IMR-90 (cell line): ENCODE measurements around the gene ISM1. TPM values are rescaled to one million over a fixed set of nuclear protein-coding genes. Genes with fewer than 3 reads are reported as not detected.

Experiments used
- ATAC-seq: fragments of 200-7000 bp; cut with Tn5 transposase; 2 replicates; pipeline ENCODE4 v1.9.1; 2020; ENCODE audit warnings: low read depth, mild to moderate bottlenecking, moderate library complexity
- BruUV-seq: library from RNA; stranded (reverse); fragments of 400-500 nt; replicated peaks from 2 replicates; lab custom pipeline; 2021; lab: Mats Ljungman, UMichigan
- CTCF ChIA-PET: fragments of 300-600 bp; formaldehyde crosslinking; extraction: SDS; loops from one replicate; lab custom pipeline; 2021; ENCODE audit warnings: antibody characterized with exemption; lab: Yijun Ruan, JAX
- POLR2A ChIA-PET: fragments of 300-600 bp; sonication (Branson Sonifier 250); formaldehyde crosslinking; loops from one replicate; lab custom pipeline; 2022; ENCODE audit warnings: antibody characterized with exemption; ENCODE audit not compliant: unreplicated experiment; lab: Charles Lee
- DNase-seq: peaks from one replicate; pipeline ENCODE4 v3.0.0; 2013
- H2AFZ ChIP-seq: replicated peaks from 2 replicates; pipeline ENCODE3; 2013; ENCODE audit warnings: low read length, mild to moderate bottlenecking; ENCODE audit not compliant: poor library complexity
- H2AK5ac ChIP-seq: 2 replicates; pipeline ENCODE4 v1.6.1; 2013; ENCODE audit warnings: low read depth, low read length, inconsistent platforms
- H2AK9ac ChIP-seq: replicated peaks from 2 replicates; pipeline ENCODE3; 2013; ENCODE audit warnings: mild to moderate bottlenecking, low read depth, low read length, moderate library complexity; ENCODE audit not compliant: poor library complexity
- H2BK120ac ChIP-seq: 2 replicates; pipeline ENCODE4 v1.6.1; 2013; ENCODE audit warnings: low read depth, low read length, inconsistent platforms
- H2BK15ac ChIP-seq: 3 replicates; pipeline ENCODE4 v1.6.1; 2013; ENCODE audit warnings: low read depth, low read length, inconsistent platforms
- H2BK20ac ChIP-seq: 2 replicates; pipeline ENCODE4 v1.6.1; 2013; ENCODE audit warnings: low read depth, mild to moderate bottlenecking, inconsistent platforms, low read length, moderate library complexity
- H2BK5ac ChIP-seq: 2 replicates; pipeline ENCODE4 v1.6.1; 2013; ENCODE audit warnings: mild to moderate bottlenecking, low read depth, low read length, inconsistent platforms; ENCODE audit not compliant: poor library complexity, severe bottlenecking
- H3K14ac ChIP-seq: replicated peaks from 2 replicates; pipeline ENCODE4 v1.6.1; 2013; ENCODE audit warnings: low read depth, low read length, inconsistent platforms
- H3K18ac ChIP-seq: 2 replicates; pipeline ENCODE4 v1.6.1; 2013; ENCODE audit warnings: low read depth, low read length, control low read depth
- H3K23ac ChIP-seq: 2 replicates; pipeline ENCODE4 v1.6.1; 2013; ENCODE audit warnings: low read depth, low read length, inconsistent platforms
- H3K27ac ChIP-seq: 2 replicates; pipeline ENCODE4 v1.5.1; 2013; ENCODE audit warnings: mild to moderate bottlenecking, control low read depth, low read length; ENCODE audit not compliant: insufficient read depth
- H3K27me3 ChIP-seq: 2 replicates; pipeline ENCODE4 v1.6.1; 2013; ENCODE audit warnings: low read length; ENCODE audit not compliant: control insufficient read depth, insufficient read depth
- H3K36me3 ChIP-seq: 2 replicates; pipeline ENCODE4 v1.6.1; 2013; ENCODE audit warnings: low read length, mixed read lengths; ENCODE audit not compliant: control insufficient read depth, insufficient read depth
- H3K4ac ChIP-seq: 2 replicates; pipeline ENCODE4 v1.6.1; 2013; ENCODE audit warnings: low read depth, low read length, inconsistent platforms
- H3K4me1 ChIP-seq: 2 replicates; pipeline ENCODE4 v1.6.1; 2013; ENCODE audit warnings: low read length, mixed read lengths; ENCODE audit not compliant: control insufficient read depth, insufficient read depth
- H3K4me2 ChIP-seq: 2 replicates; pipeline ENCODE4 v1.6.1; 2013; ENCODE audit warnings: low read depth, mild to moderate bottlenecking, control low read depth, low read length, moderate library complexity
- H3K4me3 ChIP-seq: 2 replicates; pipeline ENCODE4 v1.5.1; 2013; ENCODE audit warnings: low read depth, mild to moderate bottlenecking, control low read depth, low read length, moderate library complexity; ENCODE audit not compliant: insufficient read depth
- H3K56ac ChIP-seq: 2 replicates; pipeline ENCODE4 v1.6.1; 2013; ENCODE audit warnings: low read length, inconsistent platforms; ENCODE audit not compliant: insufficient read depth; ENCODE audit errors: extremely low read depth
- H3K79me1 ChIP-seq, 2 experiments: 2 replicates each; pipeline ENCODE4 v1.6.1; 2013; ENCODE audit warnings: low read length in 2 of 2, inconsistent platforms in 1 of 2, low read depth in 1 of 2
- H3K9ac ChIP-seq: 2 replicates; pipeline ENCODE4 v1.6.1; 2013; ENCODE audit warnings: low read depth, low read length, control low read depth
- H3K9me1 ChIP-seq: 2 replicates; pipeline ENCODE4 v1.6.1; 2013; ENCODE audit warnings: low read length, inconsistent platforms; ENCODE audit not compliant: insufficient read depth
- H3K9me3 ChIP-seq: 2 replicates; pipeline ENCODE4 v1.6.1; 2013; ENCODE audit warnings: low read length; ENCODE audit not compliant: control insufficient read depth, insufficient read depth
- H4K20me1 ChIP-seq: 2 replicates; pipeline ENCODE4 v1.6.1; 2013; ENCODE audit warnings: low read length, inconsistent platforms; ENCODE audit not compliant: insufficient read depth
- H4K5ac ChIP-seq: 2 replicates; pipeline ENCODE4 v1.6.1; 2013; ENCODE audit warnings: mild to moderate bottlenecking, low read depth, low read length, control low read depth
- H4K8ac ChIP-seq, 2 experiments: 2 replicates each; pipeline ENCODE4 v1.6.1; 2013; ENCODE audit warnings: low read depth in 2 of 2, low read length in 2 of 2, control low read depth in 1 of 2, inconsistent platforms in 1 of 2
- H4K91ac ChIP-seq: 2 replicates; pipeline ENCODE4 v1.6.1; 2013; ENCODE audit warnings: low read depth, low read length, inconsistent platforms; ENCODE audit not compliant: insufficient read depth
- NFE2L2 ChIP-seq: fragments of 150-350 bp; IDR thresholded peaks from 2 replicates; pipeline ENCODE4 v1.6.1; 2016; ENCODE audit warnings: low read depth, mild to moderate bottlenecking, low read length
- RFX5 ChIP-seq: IDR thresholded peaks from 2 replicates; pipeline ENCODE4 v1.8.0; 2012; ENCODE audit warnings: low read depth, mild to moderate bottlenecking, low read length, moderate library complexity
- WGBS, 2 experiments: methylation state at CpG; one replicate each; pipeline versions ENCODE4 v1.1.5 to v1.1.7; 2013; ENCODE audit warnings: missing lambda C conversion rate in 2 of 2; ENCODE audit not compliant: insufficient read length in 1 of 2; ENCODE audit errors: extremely low coverage in 2 of 2; 5-methylcytosine and 5-hydroxymethylcytosine counted together
- dilution Hi-C: fragments of 300-500 bp; cut with HindIII; formaldehyde crosslinking; loops from one replicate; pipeline ENCODE4 v1.14.3; 2018; ENCODE audit warnings: low sequenced_read_pairs; ENCODE audit not compliant: unreplicated experiment
- in situ Hi-C: fragments of 300-500 bp; cut with MboI; formaldehyde crosslinking; loops from 3 replicates; pipeline ENCODE4 v1.14.3; 2019; ENCODE audit warnings: low sequenced_read_pairs, inconsistent platforms, mixed read lengths
- intact Hi-C: fragments of 100-400 bp; cut with micrococcal nuclease; formaldehyde crosslinking; loops from 2 replicates; pipeline ENCODE4 v1.10.0; 2022
- polyA plus RNA-seq, 3 experiments: library from polyadenylated mRNA; depleted of rRNA; stranded (reverse); fragments of >200 nt; gene quantifications; 2 replicates each; pipeline ENCODE4 v1.2.3, GENCODE V29; 2012; ENCODE audit warnings: low replicate concordance in 1 of 3
- total RNA-seq: library from RNA; depleted of rRNA; stranded (reverse); fragments of >200 nt; gene quantifications from 2 replicates; pipeline ENCODE4 v1.2.3, GENCODE V29; 2012

Gene ISM1
- total and polyA plus RNA-seq, 2 of the 4 experiments (the other 2 are of a cell fraction): not detected

DNA sequence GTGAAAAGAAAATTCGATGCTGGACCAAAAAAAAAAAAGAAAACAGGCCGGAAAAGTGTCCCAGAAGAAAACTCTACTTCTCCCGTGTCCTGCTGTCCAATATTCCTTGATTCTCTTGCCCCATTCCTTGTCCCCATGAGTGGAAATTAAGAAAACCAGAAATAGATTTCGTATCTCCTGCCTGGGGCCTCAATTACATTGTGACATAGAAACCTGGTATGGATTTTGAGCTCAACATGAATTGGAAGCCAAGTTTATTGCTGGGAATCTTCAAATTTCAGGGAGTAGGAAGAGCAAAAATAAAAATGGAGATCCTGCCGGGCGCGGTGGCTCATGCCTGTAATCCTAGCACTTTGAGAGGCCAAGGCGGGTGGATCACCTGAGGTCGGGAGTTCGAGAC is 11.9 kb downstream of the ISM1 start:
- TF ChIP-seq RFX5 (no peak), NFE2L2 (no peak)
- intact Hi-C loops: no loop called here

More for the DNA sequence above, 11.9 kb downstream of the ISM1 start:
- no peak overlapping the region for H3K9ac ChIP-seq
- no peaks in the 10 kb centered on the region for H3K79me1 ChIP-seq
- H3K14ac ChIP-seq: no peak overlapping the region
- in situ Hi-C loops: no loop called here
- H4K20me1 ChIP-seq: no peaks in the 10 kb centered on the region
- H3K18ac ChIP-seq: no peak overlapping the region
- H2BK5ac ChIP-seq: no peak overlapping the region
- no peak overlapping the region for H4K5ac ChIP-seq
- H2AFZ ChIP-seq: no peak overlapping the region
- no peak overlapping the region for H2BK20ac ChIP-seq
- no peak overlapping the region for H3K4me3 ChIP-seq
- dilution Hi-C loops: no loop called here
- H4K91ac ChIP-seq: no peak overlapping the region
- no CpG with 5 or more reads among the region's 10 CpGs for WGBS, 2 experiments
- no peak overlapping the region for H2AK5ac ChIP-seq
- ChIA-PET POLR2A (no interaction called here), CTCF (interaction anchor here (0.7 kb wide), 1 partner anchor 64 kb away, joined by 4 read pairs; no protein-coding TSS in a partner anchor)
- H3K27me3 ChIP-seq: no peaks in the 10 kb centered on the region
- no TSS peak for BruUV-seq
- H3K4me1 ChIP-seq: no peaks in the 10 kb centered on the region
- H3K23ac ChIP-seq: no peak overlapping the region
- H2BK15ac ChIP-seq: no peak overlapping the region
- H3K4me2 ChIP-seq: no peak overlapping the region
- no peaks in the 10 kb centered on the region for H3K9me1 ChIP-seq
- no peak overlapping the region for H2BK120ac ChIP-seq
- no peak overlapping the region for H3K4ac ChIP-seq
- ATAC-seq: no peak
- DNase-seq: no peak
- H3K36me3 ChIP-seq: no peaks in the 10 kb centered on the region
- no peak overlapping the region for H4K8ac ChIP-seq
- no peak overlapping the region for H3K27ac ChIP-seq
- H2AK9ac ChIP-seq: no peak overlapping the region
- no peak overlapping the region for H3K56ac ChIP-seq
- H3K9me3 ChIP-seq: no peaks in the 10 kb centered on the region
